ENCODE results near the gene RABIF.
"Not testable (repeated sequence)": the region's sequence is repeated elsewhere in the genome, so short reads cannot be mapped to it uniquely, and the experiment has no call there.

RABIF gene

GRCh38 chr1:202836623-202837403 is 52.1 kb downstream of the RABIF start:
- no peak overlapping the region for H2AFZ ChIP-seq (ENCODE audit: low read depth)

GRCh38 chr1:202835548-202836072 is 53.3 kb downstream of the RABIF start:
- Histone ChIP-seq H3K4me3 (IDR thresholded peaks at IDR 0.05; ENCODE audit: insufficient read depth, low read depth, low read length) (no peak overlapping the region), H3K4me1 (ENCODE audit: low read depth, poor library complexity, severe bottlenecking) (no peaks in the 10 kb centered on the region), H2AFZ (ENCODE audit: low read depth) (no peak overlapping the region), H3K79me2 (ENCODE audit: insufficient read depth, low read depth) (no peaks in the 10 kb centered on the region), H3K4me2 (no peak overlapping the region), H3K36me3 (ENCODE audit: insufficient read depth) (no peaks in the 10 kb centered on the region), H3K9ac (no peak overlapping the region), H3K27me3 (ENCODE audit: insufficient read depth, low read depth) (no peaks in the 10 kb centered on the region), H4K20me1 (ENCODE audit: insufficient read depth) (no peaks in the 10 kb centered on the region), H3K27ac (no peak overlapping the region)
- TF ChIP-seq CTCF (conservative IDR thresholded peaks at IDR 0.05; ENCODE audit: low read depth, low read length) = no peak

More at GRCh38 chr1:202836623-202837403, 52.1 kb downstream of the RABIF start:
- no peaks in the 10 kb centered on the region for H3K79me2 ChIP-seq (ENCODE audit: insufficient read depth, low read depth)
- no peak overlapping the region for H3K27ac ChIP-seq
- H3K4me2 ChIP-seq = no peak overlapping the region
- no peaks in the 10 kb centered on the region for H3K4me1 ChIP-seq (ENCODE audit: low read depth, poor library complexity, severe bottlenecking)
- no peak overlapping the region for H3K9ac ChIP-seq
- no peaks in the 10 kb centered on the region for H4K20me1 ChIP-seq (ENCODE audit: insufficient read depth)
- H3K4me3 ChIP-seq (IDR thresholded peaks at IDR 0.05; ENCODE audit: insufficient read depth, low read depth, low read length) = no peak overlapping the region
- no peaks in the 10 kb centered on the region for H3K36me3 ChIP-seq (ENCODE audit: insufficient read depth)
- no peaks in the 10 kb centered on the region for H3K27me3 ChIP-seq (ENCODE audit: insufficient read depth, low read depth)
- TF ChIP-seq CTCF (conservative IDR thresholded peaks at IDR 0.05; ENCODE audit: low read depth, low read length) = no peak

- Histone ChIP-seq H3K27ac (no peak overlapping the region), H2AFZ (ENCODE audit: low read depth) (no peak overlapping the region), H3K79me2 (ENCODE audit: insufficient read depth, low read depth) (no peaks in the 10 kb centered on the region), H3K27me3 (ENCODE audit: insufficient read depth, low read depth) (no peaks in the 10 kb centered on the region), H3K36me3 (ENCODE audit: insufficient read depth) (no peaks in the 10 kb centered on the region), H3K4me1 (ENCODE audit: low read depth, poor library complexity, severe bottlenecking) (no peaks in the 10 kb centered on the region), H3K9ac (no peak overlapping the region), H3K4me2 (no peak overlapping the region), H3K4me3 (IDR thresholded peaks at IDR 0.05; ENCODE audit: insufficient read depth, low read depth, low read length) (no peak overlapping the region), H4K20me1 (ENCODE audit: insufficient read depth) (no peaks in the 10 kb centered on the region)
- TF ChIP-seq CTCF (conservative IDR thresholded peaks at IDR 0.05; ENCODE audit: low read depth, low read length) = no peak
These were observed 54.0 kb downstream of the RABIF start for GRCh38 chr1:202834771-202835547.

GRCh38 chr1:202831906-202832305 is 57.0 kb downstream of the RABIF start:
- Histone ChIP-seq H2AFZ (ENCODE audit: low read depth) (no peak overlapping the region), H3K79me2 (ENCODE audit: insufficient read depth, low read depth) (no peaks in the 10 kb centered on the region), H3K4me3 (IDR thresholded peaks at IDR 0.05; ENCODE audit: insufficient read depth, low read depth, low read length) (no peak overlapping the region), H3K27ac (no peak overlapping the region), H3K27me3 (ENCODE audit: insufficient read depth, low read depth) (no peaks in the 10 kb centered on the region), H3K4me1 (ENCODE audit: low read depth, poor library complexity, severe bottlenecking) (no peaks in the 10 kb centered on the region), H3K9ac (no peak overlapping the region), H3K4me2 (no peak overlapping the region), H4K20me1 (ENCODE audit: insufficient read depth) (no peaks in the 10 kb centered on the region), H3K36me3 (ENCODE audit: insufficient read depth) (no peaks in the 10 kb centered on the region)
- no peak for TF ChIP-seq CTCF (conservative IDR thresholded peaks at IDR 0.05; ENCODE audit: low read depth, low read length)

- not testable (repeated sequence) for H3K9ac ChIP-seq; H3K4me3 ChIP-seq (IDR thresholded peaks at IDR 0.05; ENCODE audit: insufficient read depth, low read depth, low read length); H3K36me3 ChIP-seq (ENCODE audit: insufficient read depth); H3K27me3 ChIP-seq (ENCODE audit: insufficient read depth, low read depth); H3K4me1 ChIP-seq (ENCODE audit: low read depth, poor library complexity, severe bottlenecking); H3K79me2 ChIP-seq (ENCODE audit: insufficient read depth, low read depth); H2AFZ ChIP-seq (ENCODE audit: low read depth); H3K4me2 ChIP-seq; H4K20me1 ChIP-seq (ENCODE audit: insufficient read depth); H3K27ac ChIP-seq
These were observed 59.7 kb downstream of the RABIF start for GRCh38 chr1:202829223-202829622.

All from KMS-11 (cell line).